Mesenchymal stem cell (in vitro differentiated cells and primary cell): Measurements from ENCODE around the gene SCGB1C2.

Source experiments
- DNase-seq: peaks from one replicate; pipeline ENCODE4 v3.0.0-alpha.2; 2013
- H2AFZ ChIP-seq: one replicate; pipeline ENCODE4 v1.6.1; 2013; ENCODE audit warnings: low read depth, mild to moderate bottlenecking, control low read depth, inconsistent platforms, low read length, moderate library complexity
- H2AK5ac ChIP-seq: 2 replicates; pipeline ENCODE4 v1.6.1; 2013; ENCODE audit warnings: low read length, moderate library complexity, mild to moderate bottlenecking, inconsistent platforms; ENCODE audit not compliant: severe bottlenecking
- H2BK120ac ChIP-seq: one replicate; pipeline ENCODE4 v1.6.1; 2013; ENCODE audit warnings: low read depth, mild to moderate bottlenecking, inconsistent platforms, low read length, moderate library complexity
- H2BK12ac ChIP-seq, 2 experiments: one replicate each; pipeline ENCODE4 v1.6.1; 2013; ENCODE audit warnings: inconsistent platforms in 2 of 2, low read length in 2 of 2, mild to moderate bottlenecking in 2 of 2, moderate library complexity in 2 of 2, control low read depth in 1 of 2
- H2BK15ac ChIP-seq: one replicate; pipeline ENCODE4 v1.6.1; 2013; ENCODE audit warnings: mild to moderate bottlenecking, low read depth, inconsistent platforms; ENCODE audit not compliant: poor library complexity, severe bottlenecking
- H2BK5ac ChIP-seq: 2 replicates; pipeline ENCODE4 v1.6.1; 2013; ENCODE audit warnings: low read depth, mild to moderate bottlenecking, low read length, control low read depth, inconsistent platforms; ENCODE audit not compliant: poor library complexity, severe bottlenecking
- H3K14ac ChIP-seq, 2 experiments: one replicate each; pipeline ENCODE4 v1.6.1; 2013; ENCODE audit warnings: inconsistent platforms in 2 of 2, low read length in 2 of 2, control low read depth in 1 of 2, mild to moderate bottlenecking in 1 of 2, moderate library complexity in 1 of 2
- H3K18ac ChIP-seq, 2 experiments: one replicate each; pipeline ENCODE4 v1.6.1; 2013; ENCODE audit warnings: inconsistent platforms in 2 of 2, low read length in 2 of 2, control low read depth in 1 of 2, low read depth in 1 of 2, mild to moderate bottlenecking in 1 of 2
- H3K23ac ChIP-seq, 2 experiments: one replicate each; pipeline ENCODE4 v1.6.1; 2013; ENCODE audit warnings: inconsistent platforms in 2 of 2, low read length in 2 of 2, mild to moderate bottlenecking in 2 of 2, moderate library complexity in 2 of 2, control low read depth in 1 of 2
- H3K27ac ChIP-seq: 2 replicates; pipeline ENCODE4 v1.5.1; 2013; ENCODE audit warnings: mild to moderate bottlenecking, moderate library complexity, low read length, control low read depth, inconsistent platforms; ENCODE audit not compliant: poor library complexity, severe bottlenecking
- H3K27me3 ChIP-seq, 2 experiments: 2 replicates each; pipeline versions ENCODE4 v1.6.1 to v1.7.0; 2013; ENCODE audit warnings: low read length in 2 of 2, mild to moderate bottlenecking in 2 of 2, moderate library complexity in 2 of 2, control low read depth in 1 of 2, inconsistent platforms in 1 of 2; ENCODE audit not compliant: control insufficient read depth in 1 of 2, insufficient read depth in 1 of 2
- H3K36me3 ChIP-seq, 2 experiments: 2 replicates each; pipeline versions ENCODE4 v1.6.1 to v1.7.0; 2013; ENCODE audit warnings: low read length in 2 of 2, control low read depth in 1 of 2, inconsistent platforms in 1 of 2, low read depth in 1 of 2, mild to moderate bottlenecking in 1 of 2; ENCODE audit not compliant: insufficient read depth in 2 of 2, control insufficient read depth in 1 of 2
- H3K4ac ChIP-seq, 2 experiments: one replicate each; pipeline ENCODE4 v1.6.1; 2013; ENCODE audit warnings: inconsistent platforms in 2 of 2, low read length in 2 of 2, mild to moderate bottlenecking in 2 of 2, moderate library complexity in 2 of 2, control low read depth in 1 of 2, low read depth in 1 of 2
- H3K4me1 ChIP-seq: 2 replicates; pipeline ENCODE4 v1.6.1; 2013; ENCODE audit warnings: low read depth, low read length, control low read depth; ENCODE audit not compliant: control insufficient read depth, insufficient read depth
- H3K4me2 ChIP-seq: 2 replicates; pipeline ENCODE4 v1.6.1; 2013; ENCODE audit warnings: low read length, mild to moderate bottlenecking, inconsistent platforms; ENCODE audit not compliant: poor library complexity, severe bottlenecking
- H3K4me3 ChIP-seq, 2 experiments: 2 replicates each; pipeline versions ENCODE4 v1.5.1 to v1.7.0; 2013; ENCODE audit warnings: low read length in 2 of 2, mild to moderate bottlenecking in 2 of 2, control low read depth in 1 of 2, low read depth in 1 of 2; ENCODE audit not compliant: insufficient read depth in 1 of 2
- H3K79me1 ChIP-seq: replicated peaks from 2 replicates; pipeline ENCODE4 v1.6.1; 2013; ENCODE audit warnings: mild to moderate bottlenecking, control low read depth, low read length, inconsistent platforms; ENCODE audit not compliant: poor library complexity, severe bottlenecking
- H3K9ac ChIP-seq: 2 replicates; pipeline ENCODE4 v1.7.0; 2013; ENCODE audit warnings: mild to moderate bottlenecking, low read length, moderate library complexity
- H3K9me3 ChIP-seq: 2 replicates; pipeline ENCODE4 v1.7.0; 2013; ENCODE audit warnings: mild to moderate bottlenecking, low read length; ENCODE audit not compliant: control insufficient read depth
- H4K8ac ChIP-seq: one replicate; pipeline ENCODE4 v1.6.1; 2013; ENCODE audit warnings: inconsistent platforms, mild to moderate bottlenecking, low read length, moderate library complexity
- H4K91ac ChIP-seq: one replicate; pipeline ENCODE4 v1.6.1; 2013; ENCODE audit warnings: mild to moderate bottlenecking, low read length, inconsistent platforms
- WGBS: methylation state at CpG from one replicate; pipeline ENCODE4 v1.1.7; 2013; ENCODE audit warnings: mixed read lengths; 5-methylcytosine and 5-hydroxymethylcytosine counted together

Gene SCGB1C2

DNA sequence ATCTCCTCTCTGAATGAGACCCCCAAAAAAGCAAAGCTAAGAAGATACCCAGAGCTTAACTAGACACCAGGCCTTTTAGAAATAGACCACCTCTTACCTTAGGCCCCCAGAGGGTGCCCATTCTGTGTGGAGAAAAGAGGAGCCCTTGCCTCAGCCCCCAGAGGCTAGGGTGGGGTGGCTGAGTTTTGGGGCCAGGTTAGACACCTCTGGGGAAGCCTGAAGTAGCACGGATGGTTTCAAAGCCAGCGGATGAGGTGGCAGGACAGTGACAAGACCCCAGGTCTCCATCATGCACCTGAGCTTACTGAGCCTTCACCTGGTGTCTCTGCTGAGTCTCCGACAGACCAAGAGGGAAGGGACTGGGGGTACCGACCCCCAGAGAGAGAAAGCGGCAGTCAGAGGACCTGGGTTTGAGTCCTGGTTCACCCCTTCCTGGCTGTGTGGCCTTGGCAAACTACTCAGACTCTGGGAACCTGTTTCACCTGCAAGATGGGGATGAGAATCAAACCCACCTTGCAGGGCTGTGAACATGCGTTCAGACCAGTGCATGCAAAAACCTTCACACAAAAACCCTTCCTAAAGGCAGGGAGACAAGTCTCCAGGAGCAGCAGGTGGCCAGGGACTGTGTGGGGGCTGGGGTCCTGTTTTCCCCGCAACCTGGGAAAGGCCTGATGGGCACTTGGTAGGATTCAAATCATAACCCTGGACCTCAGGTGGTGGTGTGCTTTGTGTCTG is 7.7 kb downstream of the SCGB1C2 start:
- Histone ChIP-seq H3K23ac (no peak overlapping the region), H3K27ac (no peak overlapping the region), H3K9me3 (no peaks in the 10 kb centered on the region), H4K8ac (no peak overlapping the region), H2BK15ac (no peak overlapping the region), H3K36me3 (no peaks in the 10 kb centered on the region), H3K4me2 (no peak overlapping the region), H3K79me1 (no peaks in the 10 kb centered on the region), H3K9ac (no peak overlapping the region), H3K18ac (no peak overlapping the region), H3K4me1 (peaks cover 4% of the 10 kb centered on the region), H2AFZ (no peak overlapping the region), H2AK5ac (no peak overlapping the region), H3K4ac (no peak overlapping the region), H2BK5ac (no peak overlapping the region), H2BK120ac (no peak overlapping the region), H3K14ac (no peak overlapping the region), H3K27me3 (peaks cover 7 to 37% of the 10 kb centered on the region in 2 experiments), H4K91ac (peak overlapping the region; percentile 62), H3K4me3 (no peak overlapping the region), H2BK12ac (no peak overlapping the region)
- no peak for DNase-seq
- WGBS = 81% methylated on average over 6 of the region's 7 CpGs

DNA sequence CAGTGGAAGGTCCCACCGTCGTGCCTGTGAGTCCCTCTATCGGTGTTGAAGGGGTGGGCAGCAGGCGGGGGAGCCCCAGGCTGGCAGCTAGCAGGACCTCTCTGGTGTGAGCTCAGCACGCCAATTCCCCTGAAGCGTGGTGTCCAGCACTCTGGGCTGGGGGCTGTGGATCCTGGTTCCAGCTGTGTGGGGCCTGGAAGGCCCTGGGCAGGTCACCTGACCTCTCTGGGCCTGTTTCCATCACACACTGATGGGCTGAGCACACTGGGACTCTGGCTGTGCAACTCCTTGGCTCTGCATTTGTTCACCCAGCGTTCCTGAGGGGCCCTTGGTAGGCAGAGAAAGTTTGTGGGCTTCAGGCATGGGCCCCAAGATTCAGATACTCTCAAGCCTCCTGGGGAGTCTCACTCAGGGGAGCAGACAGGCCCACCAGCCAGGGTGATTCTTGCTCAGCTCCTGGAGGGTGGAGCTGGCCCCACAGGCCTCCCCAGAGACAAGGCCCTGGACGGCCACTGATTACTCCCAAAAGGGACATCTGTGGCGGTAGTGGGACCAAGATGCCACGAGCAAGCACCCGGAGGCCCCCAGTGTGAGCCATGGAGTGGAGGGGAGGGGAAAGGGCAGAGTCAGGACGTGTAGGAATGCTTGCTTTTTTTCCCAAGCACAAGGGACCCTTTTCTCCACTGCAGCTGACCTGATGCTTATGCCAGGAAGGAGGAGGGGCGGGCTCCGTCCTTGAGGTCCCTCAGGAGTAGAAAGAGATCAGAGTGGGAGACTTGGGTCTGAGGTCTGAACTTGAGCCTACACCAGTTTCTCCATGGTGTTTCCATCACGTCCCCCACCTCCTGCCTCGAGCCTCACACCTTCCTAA is 8.5 kb downstream of the SCGB1C2 start:
- no peak overlapping the region for H2AFZ ChIP-seq
- H4K8ac ChIP-seq = no peak overlapping the region
- H3K18ac ChIP-seq = no peak overlapping the region
- H3K27me3 ChIP-seq = peaks cover 7 to 44% of the 10 kb centered on the region in 2 experiments
- H3K4me1 ChIP-seq = peaks cover 4% of the 10 kb centered on the region
- H3K23ac ChIP-seq = no peak overlapping the region
- H3K79me1 ChIP-seq = no peaks in the 10 kb centered on the region
- no peak overlapping the region for H3K9ac ChIP-seq
- no peak overlapping the region for H4K91ac ChIP-seq
- no peak overlapping the region for H2AK5ac ChIP-seq
- no peaks in the 10 kb centered on the region for H3K9me3 ChIP-seq
- no peak overlapping the region for H3K4ac ChIP-seq
- WGBS = 82% methylated on average over 14 of the region's 16 CpGs
- no peak overlapping the region for H2BK12ac ChIP-seq
- H2BK5ac ChIP-seq = no peak overlapping the region
- H3K27ac ChIP-seq = no peak overlapping the region
- no peaks in the 10 kb centered on the region for H3K36me3 ChIP-seq
- no peak overlapping the region for H3K14ac ChIP-seq
- no peak overlapping the region for H3K4me2 ChIP-seq
- no peak overlapping the region for H2BK120ac ChIP-seq
- H3K4me3 ChIP-seq = no peak overlapping the region
- H2BK15ac ChIP-seq = no peak overlapping the region
- DNase-seq = no peak

DNA sequence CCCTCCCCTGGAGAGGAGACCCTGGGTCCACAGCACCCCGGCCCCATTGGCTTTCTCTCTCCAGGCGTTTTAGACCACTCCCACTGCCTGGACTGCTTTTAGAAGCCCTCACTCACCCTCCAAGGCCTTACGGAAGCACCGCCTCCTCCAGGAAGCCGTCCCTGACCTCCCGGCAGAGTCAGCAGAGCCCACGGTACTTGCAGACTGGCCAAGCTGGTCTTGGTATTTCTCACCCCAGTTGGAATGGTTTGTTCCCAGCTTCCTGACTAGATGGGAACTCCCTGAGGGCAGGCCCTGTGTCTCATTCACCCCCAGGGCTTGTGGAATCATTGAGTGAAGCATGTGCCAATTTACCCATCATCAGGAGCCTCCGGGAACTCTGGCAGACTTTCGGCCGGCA is 9.2 kb downstream of the SCGB1C2 start:
- no peak overlapping the region for H3K18ac ChIP-seq
- no peak overlapping the region for H2AFZ ChIP-seq
- H4K91ac ChIP-seq = no peak overlapping the region
- H3K36me3 ChIP-seq = no peaks in the 10 kb centered on the region
- 87% methylated on average over 10 of the region's 10 CpGs for WGBS
- H2BK5ac ChIP-seq = no peak overlapping the region
- H2BK12ac ChIP-seq = no peak overlapping the region
- H3K79me1 ChIP-seq = no peaks in the 10 kb centered on the region
- H3K9ac ChIP-seq = no peak overlapping the region
- H3K27ac ChIP-seq = no peak overlapping the region
- H3K4ac ChIP-seq = no peak overlapping the region
- H3K4me2 ChIP-seq = no peak overlapping the region
- H2AK5ac ChIP-seq = no peak overlapping the region
- peaks cover 4% of the 10 kb centered on the region for H3K4me1 ChIP-seq
- H4K8ac ChIP-seq = no peak overlapping the region
- H2BK15ac ChIP-seq = no peak overlapping the region
- no peak for DNase-seq
- no peak overlapping the region for H2BK120ac ChIP-seq
- H3K9me3 ChIP-seq = no peaks in the 10 kb centered on the region
- H3K27me3 ChIP-seq = peaks cover 7 to 47% of the 10 kb centered on the region in 2 experiments
- H3K23ac ChIP-seq = no peak overlapping the region
- peak overlapping the region in 1 of 2 experiments; percentile 8 for H3K4me3 ChIP-seq
- H3K14ac ChIP-seq = no peak overlapping the region
